Measurements from ENCODE around the gene NPBWR2. TPM values are rescaled to one million over a fixed set of nuclear protein-coding genes. Genes with fewer than 3 reads are reported as not detected.
"Not testable (repeated sequence)": the region's sequence is repeated elsewhere in the genome, so short reads cannot be mapped to it uniquely, and the experiment has no call there.

NPBWR2 gene
- total RNA-seq, 1 experiment from 2014 or later: not detected

GRCh38 chr20:64144144-64144912, 37.0 kb upstream of the NPBWR2 start:
- DNase-seq (ENCODE audit: low read depth): no peak

DNA sequence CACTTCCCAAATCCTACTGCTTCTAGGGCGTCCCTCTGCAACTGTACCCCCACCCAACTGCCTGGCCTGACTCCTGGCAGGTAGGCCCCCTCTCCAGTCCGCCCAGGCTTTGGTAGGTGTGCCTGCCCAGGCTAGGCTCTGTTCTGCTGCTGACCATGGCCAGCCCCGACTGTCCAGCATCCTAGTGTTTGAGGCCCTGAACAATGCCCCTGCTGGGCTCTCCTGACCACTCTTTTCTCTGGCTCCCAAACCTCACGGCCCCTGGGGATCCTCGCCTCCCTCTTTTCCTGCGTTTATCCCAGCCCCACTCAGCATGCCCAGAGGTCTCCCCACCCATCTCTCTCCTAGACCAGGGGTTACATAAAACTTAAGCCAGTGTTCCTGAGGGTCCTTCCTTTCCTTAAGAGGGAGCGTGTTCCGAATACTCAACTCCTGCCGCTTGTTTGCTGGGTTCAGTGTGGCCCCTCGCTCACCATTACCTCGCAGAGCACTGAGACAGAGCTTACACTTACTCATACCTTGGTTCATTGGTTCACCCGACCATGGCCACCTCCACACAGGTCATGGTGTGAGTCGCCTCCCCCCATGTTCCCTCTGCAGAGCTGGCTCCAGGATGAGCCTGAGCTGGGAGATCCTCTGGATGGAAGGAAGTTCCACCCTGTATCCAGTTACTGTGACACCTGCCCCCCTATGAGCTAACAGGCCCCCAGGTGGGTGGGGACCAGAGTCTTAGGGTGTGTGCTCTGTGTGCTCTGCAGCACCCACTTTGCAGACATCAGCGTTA, 35.8 kb upstream of the NPBWR2 start:
- DNase-seq (ENCODE audit: low read depth): no peak

GRCh38 chr20:64142590-64142989, 35.2 kb upstream of the NPBWR2 start:
- no peak for DNase-seq (ENCODE audit: low read depth)

DNA sequence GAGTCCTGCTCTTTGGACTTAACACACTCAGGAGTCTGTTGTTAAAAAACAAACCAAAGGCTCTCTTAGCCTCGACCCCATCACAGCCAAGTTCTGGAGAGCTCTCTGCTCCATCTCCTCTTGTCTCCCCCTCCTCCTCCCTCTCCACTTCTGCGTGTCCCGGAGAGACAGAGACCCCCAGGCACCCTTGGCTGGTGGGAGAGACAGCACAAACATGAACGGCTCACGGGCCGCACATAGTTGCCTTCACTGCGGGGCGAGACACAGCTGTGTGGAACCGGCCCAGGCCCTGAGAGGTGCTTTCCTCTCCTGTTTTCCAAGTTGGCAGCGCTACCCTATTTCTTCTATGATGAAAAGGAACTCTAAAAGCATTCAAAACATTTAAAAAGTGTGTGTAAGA, 33.6 kb upstream of the NPBWR2 start:
- no peak for DNase-seq (ENCODE audit: low read depth)

GRCh38 chr20:64140061-64140931, 32.9 kb upstream of the NPBWR2 start:
- DNase-seq (ENCODE audit: low read depth): no peak

GRCh38 chr20:64139199-64140060, 32.1 kb upstream of the NPBWR2 start:
- no peak for DNase-seq (ENCODE audit: low read depth)

- DNase-seq (ENCODE audit: low read depth): no peak
Observed at GRCh38 chr20:64138276-64138815, 31.0 kb upstream of the NPBWR2 start.

DNA sequence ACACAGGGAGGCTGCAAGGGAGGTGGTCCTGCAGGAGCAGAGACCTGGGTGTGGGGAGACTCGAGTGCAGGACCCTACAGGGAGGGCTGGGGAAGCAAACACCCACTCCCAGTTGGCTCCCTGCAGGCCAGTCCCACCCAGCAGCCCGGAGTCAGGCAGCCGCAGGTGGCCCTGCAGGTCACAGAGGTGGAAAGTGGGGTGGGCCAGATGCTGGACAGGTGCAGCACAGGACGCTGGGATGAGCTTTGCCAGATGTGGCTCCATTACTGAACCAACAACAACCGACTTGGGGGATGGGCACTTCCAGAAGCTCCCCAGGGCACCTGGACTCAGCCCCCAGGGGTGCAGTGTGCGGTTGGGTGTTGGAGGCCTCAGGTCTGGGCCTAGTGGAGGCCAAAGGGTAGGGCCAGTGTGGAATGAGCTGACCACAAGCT, 30.2 kb upstream of the NPBWR2 start:
- DNase-seq (ENCODE audit: low read depth): no peak

DNA sequence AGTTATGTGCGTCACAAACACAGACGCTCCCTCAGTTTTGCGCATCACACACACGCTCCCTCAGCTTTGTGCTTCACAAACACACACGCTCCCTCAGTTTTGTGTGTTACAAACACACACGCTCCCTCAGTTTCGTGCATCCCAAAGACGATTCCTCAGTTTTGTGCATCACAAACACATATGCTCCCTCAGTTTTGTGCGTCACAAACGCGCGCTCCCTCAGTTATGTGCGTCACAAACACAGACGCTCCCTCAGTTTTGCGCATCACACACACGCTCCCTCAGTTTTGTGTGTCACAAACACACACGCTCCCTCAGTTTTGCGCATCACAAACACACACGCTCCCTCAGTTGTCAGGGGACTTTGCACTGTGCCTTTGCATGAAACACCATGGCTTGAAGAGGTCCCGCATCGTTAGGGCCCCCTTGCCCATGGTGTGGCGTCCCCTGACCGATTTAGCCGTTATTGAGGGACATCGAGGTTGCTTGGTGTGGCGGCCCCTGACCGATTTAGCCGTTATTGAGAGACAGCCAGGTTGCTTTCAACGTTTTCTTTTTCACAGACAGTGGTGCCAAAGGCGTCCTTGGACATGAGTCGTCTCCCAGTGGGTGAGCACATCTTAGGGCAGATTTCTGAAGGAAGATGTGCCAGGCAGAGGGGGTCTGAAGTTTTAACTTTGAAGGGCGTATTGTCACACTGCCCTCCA, 28.8 kb upstream of the NPBWR2 start:
- no peak for DNase-seq (ENCODE audit: low read depth)

GRCh38 chr20:64134744-64135143, 27.4 kb upstream of the NPBWR2 start:
- not testable (repeated sequence) for DNase-seq (ENCODE audit: low read depth)

DNA sequence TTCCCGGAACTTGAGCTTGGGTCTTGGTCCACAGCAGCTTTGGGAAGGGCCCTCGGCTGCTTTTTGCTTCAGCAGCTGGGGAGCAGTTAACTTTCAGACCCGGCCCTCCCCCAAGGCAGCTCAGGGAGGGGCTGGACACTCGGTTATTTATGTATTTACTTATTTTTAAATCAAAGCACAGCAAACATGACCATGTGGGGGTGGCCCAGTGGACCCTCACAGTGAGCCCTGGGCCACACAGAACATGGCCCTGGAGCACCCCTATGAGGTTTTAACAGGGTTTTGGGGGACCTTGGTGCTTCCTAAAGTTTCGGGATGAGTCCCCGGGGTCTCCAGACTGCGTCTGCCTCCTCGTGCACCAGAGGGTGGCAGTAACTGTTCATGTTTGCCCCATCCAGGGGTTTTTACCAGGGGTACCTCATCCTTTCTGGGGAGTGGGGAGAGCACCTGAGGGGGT, 26.6 kb upstream of the NPBWR2 start:
- no peak for DNase-seq (ENCODE audit: low read depth)

DNA sequence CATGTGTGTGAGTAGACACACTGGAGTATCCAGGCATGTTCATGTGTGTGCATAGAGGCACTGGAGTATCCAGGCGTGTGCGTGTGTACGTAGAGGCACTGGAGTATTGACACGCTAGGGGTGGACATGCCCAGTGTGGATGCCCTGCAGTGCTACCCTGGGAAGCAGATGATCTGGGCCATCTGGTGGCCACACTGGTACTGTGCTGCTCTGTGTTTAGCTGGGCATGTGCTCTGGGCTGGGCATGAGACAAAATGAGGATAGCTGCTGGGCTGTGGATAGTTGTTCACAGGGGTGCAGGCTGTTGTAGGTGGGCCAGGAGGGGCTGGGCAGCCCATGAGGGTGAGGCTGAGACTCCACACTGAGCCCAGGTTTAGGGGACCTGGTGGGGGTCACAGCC, 24.0 kb upstream of the NPBWR2 start:
- peak; percentile 20 for DNase-seq (ENCODE audit: low read depth)

DNA sequence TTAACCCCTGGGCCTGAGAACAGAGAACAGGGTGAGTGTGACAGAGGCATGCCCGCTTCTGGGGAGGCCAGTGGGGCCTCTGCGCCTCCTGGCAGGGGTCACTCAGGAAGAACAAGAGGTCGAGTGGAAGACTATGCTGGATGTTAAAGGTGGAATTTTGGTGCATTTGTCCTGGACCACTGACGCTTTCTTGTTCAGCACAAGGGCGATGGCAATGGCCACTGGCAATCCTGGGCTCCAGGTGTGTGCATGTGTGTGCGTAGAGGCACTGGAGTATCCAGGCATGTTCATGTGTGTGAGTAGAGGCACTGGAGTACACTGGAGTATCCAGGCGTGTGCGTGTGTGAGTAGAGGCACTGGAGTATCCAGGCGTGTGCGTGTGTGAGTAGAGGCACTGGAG, 23.5 kb upstream of the NPBWR2 start:
- DNase-seq (ENCODE audit: low read depth): no peak

GRCh38 chr20:64130271-64130670, 22.9 kb upstream of the NPBWR2 start:
- no peak for DNase-seq (ENCODE audit: low read depth)

- no peak for DNase-seq (ENCODE audit: low read depth)
Observed at GRCh38 chr20:64129146-64129782, 21.9 kb upstream of the NPBWR2 start.

DNA sequence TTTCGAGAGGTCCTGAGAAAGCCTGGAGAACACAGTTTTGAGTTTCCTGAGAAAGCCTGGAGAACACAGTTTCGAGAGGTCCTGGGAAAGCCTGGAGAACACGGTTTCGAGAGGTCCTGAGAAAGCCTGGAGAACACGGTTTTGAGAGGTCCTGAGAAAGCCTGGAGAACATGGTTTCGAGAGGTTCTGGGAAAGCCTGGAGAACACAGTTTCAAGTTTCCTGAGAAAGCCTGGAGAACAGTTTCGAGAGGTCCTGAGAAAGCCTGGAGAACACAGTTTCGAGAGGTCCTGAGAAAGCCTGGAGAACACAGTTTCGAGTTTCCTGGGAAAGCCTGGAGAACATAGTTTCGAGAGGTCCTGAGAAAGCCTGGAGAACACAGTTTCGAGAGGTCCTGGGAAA, 16.2 kb upstream of the NPBWR2 start:
- not testable (repeated sequence) for DNase-seq (ENCODE audit: low read depth)

- DNase-seq (ENCODE audit: low read depth): not testable (repeated sequence)
Observed at GRCh38 chr20:64122927-64123326, 15.6 kb upstream of the NPBWR2 start.

DNA sequence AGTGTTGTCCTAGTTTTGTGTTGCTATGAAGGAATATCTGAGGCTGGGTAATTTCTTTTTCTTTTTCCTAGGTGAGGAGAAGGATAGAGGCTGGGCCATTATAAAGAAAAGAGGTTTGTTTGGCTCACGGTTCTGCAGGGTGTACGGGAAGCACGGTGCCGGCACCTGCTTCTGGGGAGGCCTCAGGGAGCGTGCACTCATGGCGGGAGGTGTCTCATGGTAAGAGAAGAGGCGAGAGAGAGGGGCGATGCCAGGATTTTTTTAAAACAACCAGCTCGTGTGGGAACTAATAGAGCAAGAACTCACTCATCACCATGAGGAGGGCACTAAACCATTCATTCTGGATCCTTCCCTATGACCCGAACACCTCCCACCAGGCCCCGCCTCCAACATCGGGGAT, 14.2 kb upstream of the NPBWR2 start:
- no peak for DNase-seq (ENCODE audit: low read depth)

DNA sequence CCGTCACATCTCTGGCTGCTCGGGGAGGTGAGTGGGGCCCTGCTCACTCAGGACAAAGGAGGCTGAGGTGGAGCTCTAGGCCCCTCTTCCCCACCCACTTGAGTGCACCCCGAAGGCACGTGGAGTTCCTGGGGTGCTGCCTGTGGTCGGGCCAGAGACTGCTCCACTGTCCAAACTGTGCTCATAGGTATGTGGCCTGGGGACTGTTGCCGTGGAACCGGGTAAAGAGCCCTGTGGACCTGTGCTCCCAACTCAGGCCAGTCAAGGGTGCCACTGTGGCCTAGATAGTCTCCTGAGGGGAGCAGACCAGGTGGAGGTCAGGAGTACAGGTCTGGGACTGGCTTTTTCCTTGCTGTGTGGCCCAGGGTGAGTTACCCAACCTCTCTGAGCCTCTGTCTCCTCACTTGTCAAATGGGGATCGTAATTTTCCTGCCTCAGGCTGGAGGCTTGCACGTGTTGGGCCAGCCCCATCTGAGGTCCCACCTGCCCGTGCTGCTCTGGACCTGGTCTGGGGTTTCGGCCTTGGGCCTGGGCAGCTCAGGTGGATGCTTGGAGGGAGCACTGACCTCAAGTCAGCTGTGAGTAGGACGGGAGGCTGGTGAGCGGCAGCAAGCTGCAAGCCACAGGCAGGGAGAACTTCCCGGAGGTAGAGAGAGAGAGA, 12.4 kb upstream of the NPBWR2 start:
- DNase-seq (ENCODE audit: low read depth): no peak

All from LHCN-M2 (cell line).